ENCODE measurements around the gene MAFG.
A peak's percentile ranks its signal among the peaks of the same experiment; 100 is the strongest.

MAFG gene

DNA sequence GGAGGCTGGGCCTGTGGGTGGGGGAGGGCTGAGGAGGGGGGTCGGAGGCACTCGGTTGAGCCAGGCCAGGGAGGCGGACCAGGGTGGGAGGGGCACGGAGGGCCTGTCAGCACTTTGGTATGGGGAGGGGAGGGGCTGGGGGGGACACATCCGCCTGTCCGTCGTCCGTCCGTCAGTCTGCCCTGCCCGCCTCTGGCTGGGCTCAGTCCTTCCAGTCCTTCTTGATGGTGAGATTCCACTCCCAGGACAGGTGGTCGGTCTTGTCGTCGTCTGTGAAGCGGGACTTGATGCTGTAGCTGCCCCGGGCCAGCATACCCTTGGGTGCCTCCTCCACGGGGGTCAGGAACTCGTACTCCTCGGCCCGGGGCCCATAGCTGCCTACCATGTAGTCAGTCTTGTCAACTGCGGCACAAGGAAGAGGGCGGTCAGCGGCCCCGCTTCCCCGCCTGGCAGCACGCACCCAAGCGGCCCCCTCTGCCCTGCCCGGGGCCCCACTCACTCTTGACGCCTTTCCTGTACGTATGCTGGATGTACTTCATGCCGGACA lies 58.8 kb downstream of the MAFG start:
- DNase-seq (ENCODE audit: low read depth, low spot score) = peak; percentile 91
